Measurements from ENCODE around the gene NUP98.
A peak's percentile ranks its signal among the peaks of the same experiment; 100 is the strongest.

NUP98 gene

DNA sequence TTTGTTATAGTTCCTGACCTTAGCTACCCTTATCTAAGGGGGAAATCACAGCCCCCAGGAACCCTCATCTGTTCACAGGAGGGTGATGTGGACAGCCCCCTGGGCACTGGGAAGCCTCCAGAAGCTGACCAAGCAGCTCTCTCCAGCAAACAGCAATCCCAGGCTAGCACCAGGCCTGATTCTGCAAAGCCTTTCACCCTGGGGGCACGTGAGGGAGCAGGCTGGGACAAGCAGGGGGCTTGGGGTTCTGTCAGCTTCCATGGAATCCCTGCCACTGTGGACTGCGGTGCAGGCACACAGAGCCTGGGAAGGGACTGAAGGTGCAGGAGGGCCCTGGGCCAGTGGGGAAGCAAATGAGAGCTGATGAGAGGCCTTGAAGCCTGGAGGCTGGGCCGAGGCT lies 13.1 kb upstream of the NUP98 start:
- TF ChIP-seq, protein P1, sequence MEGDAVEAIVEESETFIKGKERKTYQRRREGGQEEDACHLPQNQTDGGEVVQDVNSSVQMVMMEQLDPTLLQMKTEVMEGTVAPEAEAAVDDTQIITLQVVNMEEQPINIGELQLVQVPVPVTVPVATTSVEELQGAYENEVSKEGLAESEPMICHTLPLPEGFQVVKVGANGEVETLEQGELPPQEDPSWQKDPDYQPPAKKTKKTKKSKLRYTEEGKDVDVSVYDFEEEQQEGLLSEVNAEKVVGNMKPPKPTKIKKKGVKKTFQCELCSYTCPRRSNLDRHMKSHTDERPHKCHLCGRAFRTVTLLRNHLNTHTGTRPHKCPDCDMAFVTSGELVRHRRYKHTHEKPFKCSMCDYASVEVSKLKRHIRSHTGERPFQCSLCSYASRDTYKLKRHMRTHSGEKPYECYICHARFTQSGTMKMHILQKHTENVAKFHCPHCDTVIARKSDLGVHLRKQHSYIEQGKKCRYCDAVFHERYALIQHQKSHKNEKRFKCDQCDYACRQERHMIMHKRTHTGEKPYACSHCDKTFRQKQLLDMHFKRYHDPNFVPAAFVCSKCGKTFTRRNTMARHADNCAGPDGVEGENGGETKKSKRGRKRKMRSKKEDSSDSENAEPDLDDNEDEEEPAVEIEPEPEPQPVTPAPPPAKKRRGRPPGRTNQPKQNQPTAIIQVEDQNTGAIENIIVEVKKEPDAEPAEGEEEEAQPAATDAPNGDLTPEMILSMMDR (IDR thresholded peaks at IDR 0.05; ENCODE audit: low read length, missing control alignments) = no peak
- no peak overlapping the region for H3K4me3 ChIP-seq (replicated peaks; ENCODE audit: low read depth, low read length)
- DNase-seq (ENCODE audit: low read depth) = no peak

DNA sequence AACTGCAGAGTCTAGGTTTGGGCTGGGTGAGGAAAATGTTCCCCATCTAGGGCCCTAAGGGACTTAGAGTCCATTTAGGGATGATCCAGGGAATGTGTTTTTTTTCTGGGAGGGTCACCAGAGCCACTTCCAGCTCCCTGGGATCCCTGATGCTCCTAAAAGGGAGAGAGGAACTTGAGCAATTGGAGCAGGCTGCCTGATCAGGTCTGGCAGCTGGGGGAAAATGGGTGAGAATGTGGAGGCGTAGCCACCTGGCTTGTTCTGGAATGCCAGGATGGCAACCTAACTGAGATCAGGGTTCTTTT lies 12.2 kb upstream of the NUP98 start:
- no peak overlapping the region for H3K4me3 ChIP-seq (replicated peaks; ENCODE audit: low read depth, low read length)
- no peak for DNase-seq (ENCODE audit: low read depth)
- TF ChIP-seq, protein P1 (IDR thresholded peaks at IDR 0.05; ENCODE audit: low read length, missing control alignments) = no peak

DNA sequence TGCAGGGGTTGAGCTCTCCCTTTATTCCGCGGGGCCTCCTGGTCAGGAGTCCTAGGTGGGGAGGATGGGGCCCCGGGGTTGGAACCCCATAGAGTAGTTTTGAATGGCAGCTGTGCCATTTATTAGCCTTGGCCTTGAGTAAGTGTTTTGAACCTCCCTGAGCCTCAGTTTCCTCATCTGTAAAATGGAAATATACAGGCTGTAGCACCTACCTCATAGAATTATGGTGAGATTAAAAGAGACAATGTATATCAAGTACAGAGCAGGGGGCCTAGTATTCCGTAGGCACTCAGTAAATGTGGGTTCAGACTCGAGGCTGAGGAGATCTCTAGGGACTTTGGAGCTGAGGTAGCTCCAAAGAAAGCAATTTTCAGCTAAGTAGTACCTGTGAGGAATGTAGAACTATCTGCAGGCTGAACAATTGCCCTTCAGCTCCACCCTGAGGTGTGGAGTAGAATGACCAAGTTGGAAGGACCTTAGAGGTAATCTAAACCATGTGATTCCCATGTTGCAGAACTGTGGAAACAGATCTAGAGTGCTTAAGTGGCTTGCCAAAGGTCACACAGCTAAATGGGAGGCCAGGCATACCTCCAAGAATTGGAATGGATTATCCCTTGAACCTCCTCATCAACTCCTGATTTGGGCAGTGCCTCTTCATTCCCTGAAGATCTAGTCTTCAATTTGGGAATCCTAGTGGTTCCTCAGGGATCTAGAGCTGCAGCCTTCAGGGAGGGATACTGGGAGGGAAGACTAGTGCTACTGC lies 11.7 kb upstream of the NUP98 start:
- DNase-seq (ENCODE audit: low read depth) = peak; percentile 55
- peak overlapping the region; percentile 69 for H3K4me3 ChIP-seq (replicated peaks; ENCODE audit: low read depth, low read length)
- TF ChIP-seq, protein P1 (IDR thresholded peaks at IDR 0.05; ENCODE audit: low read length, missing control alignments) = peak; percentile 41

DNA sequence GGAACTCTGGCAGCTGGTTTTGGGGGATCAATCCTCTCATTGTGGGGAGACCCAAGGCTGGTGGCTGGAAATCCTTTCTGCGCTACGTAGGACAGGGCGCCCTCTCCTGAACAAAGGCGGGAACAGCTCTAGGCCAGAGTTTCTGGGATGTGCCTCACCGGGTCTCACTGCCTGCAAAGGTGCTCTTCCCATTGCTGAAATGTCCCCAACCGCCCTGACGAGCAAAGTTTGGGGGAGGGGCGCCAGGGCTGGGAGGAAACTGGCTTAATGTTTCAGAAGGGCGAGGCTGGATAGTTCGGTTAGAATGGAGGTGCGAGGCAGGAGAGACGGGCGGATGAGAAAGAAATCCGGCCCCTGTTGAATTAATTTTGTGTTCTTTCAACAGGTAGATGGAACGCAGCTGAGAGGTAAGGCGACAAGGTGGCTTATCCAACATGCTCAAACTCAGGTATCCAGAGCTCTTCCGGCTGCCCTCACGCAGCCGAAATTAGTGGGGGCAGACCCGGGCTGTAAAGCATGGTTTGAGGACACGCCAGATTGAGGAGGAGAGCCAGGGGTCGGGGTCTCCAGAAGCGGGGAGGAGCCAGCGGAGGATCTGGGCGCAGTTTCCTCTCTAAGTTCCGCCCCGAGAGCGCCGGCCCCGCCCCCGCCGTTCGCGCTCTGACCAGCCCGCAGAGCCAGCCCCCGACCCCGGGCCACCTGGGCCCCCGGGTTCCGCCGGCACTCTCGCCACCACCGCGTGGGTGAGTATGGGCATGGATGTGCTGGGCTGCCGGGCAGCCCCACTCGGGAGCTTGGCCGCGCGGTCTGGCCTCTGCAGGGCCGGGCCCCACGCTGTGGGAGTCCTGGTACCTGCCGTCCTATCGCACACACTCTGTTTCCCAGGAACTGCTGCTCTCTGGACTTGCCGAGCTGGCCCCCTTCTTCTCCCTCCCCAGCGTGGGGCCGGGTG lies 10.8 kb upstream of the NUP98 start, which contains the start of gene PGAP2:
Gene PGAP2 (plus strand): TSS at position 652 of the 952 bp plus-strand sequence. CDS start 2,700 bp downstream, outside the sequence.
- TF ChIP-seq, protein P1 (IDR thresholded peaks at IDR 0.05; ENCODE audit: low read length, missing control alignments) = peak; percentile 73
- peak; percentile 55 for DNase-seq (ENCODE audit: low read depth)
- H3K4me3 ChIP-seq (replicated peaks; ENCODE audit: low read depth, low read length) = peak within 1 kb of the TSS; percentile 69

DNA sequence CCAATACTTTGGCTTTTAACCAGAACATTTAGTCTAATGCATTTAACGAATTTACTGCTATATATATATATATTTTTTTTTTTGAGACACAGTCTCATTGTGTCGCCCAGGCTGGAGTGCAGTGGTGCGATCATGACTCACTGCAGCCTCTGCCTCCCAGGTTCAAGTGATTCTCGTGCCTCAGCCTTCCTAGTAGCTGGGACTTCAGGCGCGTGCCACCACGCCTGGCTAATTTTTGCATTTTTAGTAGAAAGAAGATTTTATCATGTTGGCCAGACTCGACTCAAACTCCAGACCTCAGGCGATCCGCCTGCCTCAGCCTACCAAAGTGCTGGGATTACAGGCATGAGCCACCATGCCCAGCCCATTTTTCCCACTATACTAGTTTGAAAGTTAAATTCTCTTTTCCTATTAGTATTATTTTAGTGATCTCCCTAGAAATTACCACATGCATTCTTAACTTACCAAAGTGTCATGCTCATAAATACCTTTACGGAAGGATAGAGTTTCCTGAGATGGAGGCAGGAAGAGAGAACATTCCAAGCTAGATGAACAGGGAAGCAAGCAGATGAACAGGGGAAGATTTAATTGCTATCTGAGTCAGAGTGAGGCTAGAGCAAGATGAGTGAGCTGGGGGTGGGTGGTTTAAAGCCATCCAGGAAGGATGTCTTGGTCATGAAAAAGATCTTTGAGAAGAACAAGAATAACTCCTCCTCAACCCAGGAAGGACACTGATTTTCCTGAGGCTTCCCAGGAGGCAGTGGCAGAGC lies 6.6 kb upstream of the NUP98 start:
- no peak for DNase-seq (ENCODE audit: low read depth)
- no peak overlapping the region for H3K4me3 ChIP-seq (replicated peaks; ENCODE audit: low read depth, low read length)
- TF ChIP-seq, protein P1 (IDR thresholded peaks at IDR 0.05; ENCODE audit: low read length, missing control alignments) = no peak

DNA sequence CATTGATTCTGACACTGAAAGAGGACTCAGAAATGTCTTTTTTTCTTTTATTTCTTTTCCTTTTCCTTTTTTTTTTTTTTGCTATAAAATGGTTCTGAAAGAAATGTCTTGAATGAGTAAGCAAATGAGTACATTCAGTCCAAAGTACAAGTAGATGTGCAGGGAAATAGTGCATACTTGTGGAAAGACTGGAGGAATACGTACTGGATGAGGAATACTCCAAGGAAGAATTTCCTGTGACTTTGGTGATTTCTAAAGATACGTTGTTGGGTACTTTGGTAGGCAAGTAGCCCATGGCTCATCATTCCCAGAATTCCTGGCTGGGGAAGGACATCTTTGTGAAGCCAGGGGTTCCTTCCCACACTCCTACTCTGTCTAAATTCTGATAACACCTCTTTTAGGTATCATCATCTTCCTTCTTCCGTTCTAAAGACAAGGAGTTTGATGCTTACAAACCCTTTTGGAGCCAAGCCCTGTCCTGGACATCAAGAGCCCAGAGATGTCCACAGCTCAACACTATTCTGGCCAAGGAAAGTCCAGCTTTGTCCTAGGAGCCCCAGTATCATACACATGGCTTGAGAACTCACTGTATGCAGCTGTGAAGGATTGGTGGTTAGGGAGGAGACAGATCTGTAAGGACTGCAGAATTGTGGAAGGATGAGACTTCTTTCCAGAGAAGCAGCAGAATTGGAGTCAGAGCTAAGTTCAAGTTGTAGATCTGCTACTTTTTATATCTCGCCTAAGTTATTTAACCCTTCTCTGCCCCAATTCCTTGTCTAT lies 4.8 kb upstream of the NUP98 start:
- no peak overlapping the region for H3K4me3 ChIP-seq (replicated peaks; ENCODE audit: low read depth, low read length)
- DNase-seq (ENCODE audit: low read depth) = peak; percentile 39
- TF ChIP-seq, protein P1 (IDR thresholded peaks at IDR 0.05; ENCODE audit: low read length, missing control alignments) = no peak

Data from fibroblast of pulmonary artery (primary cell).